Measurements from ENCODE around the gene PDRG1.
A peak's percentile ranks its signal among the peaks of the same experiment; 100 is the strongest.
"Not testable (repeated sequence)": the region's sequence is repeated elsewhere in the genome, so short reads cannot be mapped to it uniquely, and the experiment has no call there.

Gene PDRG1

GRCh38 chr20:31925631-31926030 lies 26.2 kb downstream of the PDRG1 start:
- no peak for DNase-seq

- DNase-seq, result no peak
Observed at GRCh38 chr20:31924561-31924960, 27.3 kb downstream of the PDRG1 start.

- peak; percentile 26 for DNase-seq
Observed at GRCh38 chr20:31923388-31924331, 28.2 kb downstream of the PDRG1 start.

GRCh38 chr20:31922588-31922987 lies 29.3 kb downstream of the PDRG1 start:
- DNase-seq, result no peak

GRCh38 chr20:31922181-31922580 lies 29.7 kb downstream of the PDRG1 start:
- DNase-seq, result no peak

- not testable (repeated sequence) for DNase-seq
Observed at GRCh38 chr20:31921480-31921879, 30.4 kb downstream of the PDRG1 start.

- DNase-seq, result no peak
Observed at GRCh38 chr20:31920275-31920855, 31.5 kb downstream of the PDRG1 start.

GRCh38 chr20:31919410-31920155 lies 32.3 kb downstream of the PDRG1 start:
- no peak for DNase-seq

GRCh38 chr20:31918466-31919105 lies 33.3 kb downstream of the PDRG1 start:
- DNase-seq, result no peak

GRCh38 chr20:31917962-31918412 lies 33.9 kb downstream of the PDRG1 start:
- DNase-seq, result not testable (repeated sequence)

GRCh38 chr20:31916708-31917107 lies 35.1 kb downstream of the PDRG1 start:
- no peak for DNase-seq

GRCh38 chr20:31915491-31916280 lies 36.2 kb downstream of the PDRG1 start:
- DNase-seq, result no peak

GRCh38 chr20:31914170-31914569 lies 37.7 kb downstream of the PDRG1 start:
- no peak for DNase-seq

GRCh38 chr20:31913431-31914157 lies 38.3 kb downstream of the PDRG1 start:
- no peak for DNase-seq

- DNase-seq, result no peak
Observed at GRCh38 chr20:31910071-31910803, 41.6 kb downstream of the PDRG1 start.

GRCh38 chr20:31909253-31910070 lies 42.4 kb downstream of the PDRG1 start:
- DNase-seq, result no peak

GRCh38 chr20:31908424-31908823 lies 43.4 kb downstream of the PDRG1 start:
- no peak for DNase-seq

- DNase-seq, result no peak
Observed at GRCh38 chr20:31908016-31908415, 43.8 kb downstream of the PDRG1 start.

GRCh38 chr20:31907046-31907445 lies 44.8 kb downstream of the PDRG1 start:
- no peak for DNase-seq

GRCh38 chr20:31906001-31906400 lies 45.8 kb downstream of the PDRG1 start:
- DNase-seq, result no peak
